ENCODE results near the gene BHLHA9. TPM values are rescaled to one million over a fixed set of nuclear protein-coding genes. Genes with fewer than 3 reads are reported as not detected.

The BHLHA9 gene
- total RNA-seq, 2 donors from 2014 or later, result not detected

DNA sequence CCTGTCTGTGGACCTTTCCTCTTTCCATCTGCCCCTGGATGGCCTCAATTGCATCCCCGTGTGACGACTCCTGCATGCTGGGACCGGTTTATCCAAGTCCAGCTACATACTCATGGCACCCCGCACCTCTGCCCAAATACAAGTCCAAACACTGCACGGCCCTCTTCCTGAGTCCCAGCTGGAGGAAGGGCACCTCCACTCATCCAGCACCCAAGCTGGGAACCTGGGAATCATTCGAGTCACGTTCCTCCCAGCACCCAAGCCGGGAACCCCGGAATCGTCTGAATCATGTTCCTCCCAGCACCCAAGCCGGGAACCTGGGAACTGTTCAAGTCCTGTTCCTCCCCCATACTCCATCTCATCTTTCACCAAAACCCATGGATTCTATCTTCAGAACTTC is 19.5 kb downstream of the BHLHA9 start:
- Histone ChIP-seq H3K9ac (ENCODE audit: low read depth in 2 of 2, low read length in 2 of 2) (no peak overlapping the region), H3K27ac (no peak overlapping the region), H3K9me3 (no peaks in the 10 kb centered on the region), H3K27me3 (no peaks in the 10 kb centered on the region), H3K4me3 (no peak overlapping the region), H3K4me1 (no peaks in the 10 kb centered on the region), H3K36me3 (no peaks in the 10 kb centered on the region)
- intact Hi-C loops (cut with DNase I), result no loop called here
- TF ChIP-seq, protein P1, sequence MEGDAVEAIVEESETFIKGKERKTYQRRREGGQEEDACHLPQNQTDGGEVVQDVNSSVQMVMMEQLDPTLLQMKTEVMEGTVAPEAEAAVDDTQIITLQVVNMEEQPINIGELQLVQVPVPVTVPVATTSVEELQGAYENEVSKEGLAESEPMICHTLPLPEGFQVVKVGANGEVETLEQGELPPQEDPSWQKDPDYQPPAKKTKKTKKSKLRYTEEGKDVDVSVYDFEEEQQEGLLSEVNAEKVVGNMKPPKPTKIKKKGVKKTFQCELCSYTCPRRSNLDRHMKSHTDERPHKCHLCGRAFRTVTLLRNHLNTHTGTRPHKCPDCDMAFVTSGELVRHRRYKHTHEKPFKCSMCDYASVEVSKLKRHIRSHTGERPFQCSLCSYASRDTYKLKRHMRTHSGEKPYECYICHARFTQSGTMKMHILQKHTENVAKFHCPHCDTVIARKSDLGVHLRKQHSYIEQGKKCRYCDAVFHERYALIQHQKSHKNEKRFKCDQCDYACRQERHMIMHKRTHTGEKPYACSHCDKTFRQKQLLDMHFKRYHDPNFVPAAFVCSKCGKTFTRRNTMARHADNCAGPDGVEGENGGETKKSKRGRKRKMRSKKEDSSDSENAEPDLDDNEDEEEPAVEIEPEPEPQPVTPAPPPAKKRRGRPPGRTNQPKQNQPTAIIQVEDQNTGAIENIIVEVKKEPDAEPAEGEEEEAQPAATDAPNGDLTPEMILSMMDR (IDR thresholded peaks at IDR 0.05), result no peak
- DNase-seq, result no peak

DNA sequence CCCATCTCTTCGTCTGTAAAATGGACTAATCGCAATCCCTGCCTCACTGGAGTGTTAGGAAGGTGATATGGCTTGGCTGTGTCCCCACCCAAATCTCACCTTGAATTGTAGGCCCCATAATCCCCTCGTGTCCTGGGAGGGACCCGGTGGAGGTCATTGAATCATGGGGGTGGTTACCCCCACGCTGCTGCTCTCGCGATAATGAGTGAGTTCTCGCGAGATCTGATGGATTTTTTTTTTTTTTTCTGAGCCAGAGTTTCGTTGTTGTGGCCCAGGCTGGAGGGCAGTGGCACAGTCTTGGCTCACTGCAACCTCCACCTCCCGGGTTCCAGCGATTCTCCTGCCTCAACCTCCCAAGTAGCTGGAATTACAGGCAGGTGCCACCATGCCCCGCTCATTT is 20.4 kb downstream of the BHLHA9 start:
- DNase-seq, result no peak

DNA sequence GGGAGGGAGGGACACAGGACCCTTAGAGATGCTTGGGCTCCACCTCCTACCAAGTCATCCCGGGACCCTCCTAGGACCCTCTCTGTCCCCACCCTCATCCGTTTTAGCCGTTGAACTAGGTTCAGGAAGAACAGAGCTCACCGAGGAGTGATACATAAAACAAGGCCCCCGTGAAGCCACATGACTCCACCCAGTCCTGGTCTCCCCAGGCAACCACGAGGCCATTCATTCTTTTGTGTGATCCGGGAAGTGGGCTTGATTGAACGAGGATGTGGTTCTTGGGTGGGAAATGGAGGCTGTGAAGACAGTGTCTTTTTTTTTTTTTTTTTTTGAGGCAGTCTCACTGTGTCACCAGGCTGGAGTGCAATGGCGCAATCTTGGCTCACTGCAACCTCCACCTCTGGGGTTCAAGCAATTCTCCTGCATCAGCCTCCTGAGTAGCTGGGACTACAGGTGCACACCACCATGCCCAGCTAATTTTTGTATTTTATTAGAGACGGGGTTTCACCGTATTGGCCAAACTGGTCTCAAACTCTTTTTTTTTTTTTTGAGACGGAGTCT is 24.0 kb downstream of the BHLHA9 start:
- Histone ChIP-seq H3K9me3 (no peaks in the 10 kb centered on the region), H3K4me3 (no peak overlapping the region), H3K9ac (ENCODE audit: low read depth in 2 of 2, low read length in 2 of 2) (no peak overlapping the region), H3K27me3 (no peaks in the 10 kb centered on the region), H3K36me3 (no peaks in the 10 kb centered on the region), H3K27ac (no peak overlapping the region), H3K4me1 (no peaks in the 10 kb centered on the region)
- peak; percentile 28 for DNase-seq
- intact Hi-C loops (cut with DNase I), result no loop called here
- TF ChIP-seq, protein P1 (IDR thresholded peaks at IDR 0.05), result no peak

More for the DNA sequence above, 20.4 kb downstream of the BHLHA9 start:
- Histone ChIP-seq H3K9ac (ENCODE audit: low read depth in 2 of 2, low read length in 2 of 2) (no peak overlapping the region), H3K4me1 (no peaks in the 10 kb centered on the region), H3K27ac (no peak overlapping the region), H3K36me3 (no peaks in the 10 kb centered on the region), H3K4me3 (no peak overlapping the region), H3K27me3 (no peaks in the 10 kb centered on the region), H3K9me3 (no peaks in the 10 kb centered on the region)
- intact Hi-C loops (cut with DNase I), result no loop called here
- TF ChIP-seq, protein P1 (IDR thresholded peaks at IDR 0.05), result no peak

DNA sequence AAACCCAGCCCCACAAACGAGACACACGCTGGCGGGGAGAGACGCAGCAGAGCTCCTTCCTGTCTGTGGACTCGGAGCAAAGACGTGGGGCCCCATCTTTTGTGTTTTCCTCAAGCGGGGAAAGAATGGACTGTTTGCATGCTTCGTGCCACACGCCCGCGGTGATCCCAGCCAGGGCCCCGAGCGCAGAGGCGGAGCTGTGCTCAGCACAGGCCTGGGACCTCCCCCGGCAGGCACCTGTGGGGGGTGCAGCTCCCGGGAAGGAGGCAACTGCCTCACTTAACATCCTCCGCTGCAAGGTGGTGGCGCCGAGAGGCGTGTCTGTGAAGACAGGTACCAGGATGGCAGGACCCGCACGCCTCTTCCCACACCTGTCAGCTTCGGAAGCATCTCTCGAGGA is 28.4 kb downstream of the BHLHA9 start:
- TF ChIP-seq, protein P1 (IDR thresholded peaks at IDR 0.05), result no peak
- H3K9ac ChIP-seq (ENCODE audit: low read depth in 2 of 2, low read length in 2 of 2), result no peak overlapping the region
- no peak overlapping the region for H3K27ac ChIP-seq
- intact Hi-C loops (cut with DNase I), result no loop called here
- no peaks in the 10 kb centered on the region for H3K27me3 ChIP-seq
- no peaks in the 10 kb centered on the region for H3K9me3 ChIP-seq
- no peaks in the 10 kb centered on the region for H3K4me1 ChIP-seq
- H3K4me3 ChIP-seq, result no peak overlapping the region
- no peaks in the 10 kb centered on the region for H3K36me3 ChIP-seq
- no peak for DNase-seq

DNA sequence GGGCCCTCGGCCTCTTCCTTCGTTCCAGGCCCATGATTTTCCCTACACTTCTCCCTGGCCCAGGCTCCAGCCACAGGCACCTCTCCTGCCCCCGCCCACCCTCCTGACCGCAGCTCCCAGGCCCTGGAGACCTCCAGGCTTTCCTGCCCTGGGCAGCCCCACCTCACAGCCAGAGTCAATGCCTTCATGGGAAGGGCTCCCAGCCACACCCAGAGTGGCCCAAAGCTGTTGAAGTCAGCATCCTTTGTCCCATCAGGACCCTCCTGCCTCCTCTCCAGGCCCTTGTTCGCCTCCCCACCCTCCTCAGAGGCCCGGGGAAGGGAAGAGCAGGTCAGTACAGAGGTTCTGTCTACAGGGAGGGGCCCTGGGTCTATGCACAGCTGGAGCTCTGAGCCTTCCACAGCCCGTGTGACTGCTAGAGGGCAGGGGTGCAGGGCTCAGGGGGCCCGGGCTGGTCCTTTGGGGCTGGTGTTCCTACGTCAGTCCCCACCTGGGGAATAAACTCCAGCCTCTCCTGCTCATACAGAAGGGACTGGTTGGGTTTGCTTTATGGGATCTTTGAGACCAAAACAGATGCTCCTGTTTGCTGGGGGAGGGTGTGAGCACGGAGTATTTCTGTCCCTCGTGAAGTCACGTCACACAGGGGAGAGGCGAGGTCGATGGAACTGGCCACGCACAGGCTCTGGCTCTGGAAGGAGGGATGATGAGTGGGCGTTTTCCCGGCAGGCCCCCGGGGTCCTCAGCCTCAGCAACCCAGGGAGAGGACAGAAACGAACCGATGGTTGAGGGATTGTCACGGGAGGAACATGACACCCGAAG is 29.5 kb downstream of the BHLHA9 start:
- Histone ChIP-seq H3K9ac (ENCODE audit: low read depth in 2 of 2, low read length in 2 of 2) (no peak overlapping the region), H3K27me3 (no peaks in the 10 kb centered on the region), H3K36me3 (no peaks in the 10 kb centered on the region), H3K4me1 (no peaks in the 10 kb centered on the region), H3K4me3 (no peak overlapping the region), H3K9me3 (no peaks in the 10 kb centered on the region), H3K27ac (no peak overlapping the region)
- TF ChIP-seq, protein P1 (IDR thresholded peaks at IDR 0.05), result no peak
- intact Hi-C loops (cut with DNase I), result no loop called here
- no peak for DNase-seq

Data from colonic mucosa (tissue), 4 donors.